Stimulated activated CD4-positive, alpha-beta T cell treated with anti-CD3 and anti-CD28 coated beads, TNF-alpha, amount 100 ng/mL, for 24 hours (primary cell): ENCODE measurements around the gene RNF181.
"Not testable (repeated sequence)": the region's sequence is repeated elsewhere in the genome, so short reads cannot be mapped to it uniquely, and the experiment has no call there.

Experiments used
- DNase-seq, 3 experiments: peaks; one replicate each; pipeline ENCODE4 v3.0.0-alpha.2; 2020; ENCODE audit warnings: low read depth in 3 of 3

RNF181 gene, protein sequence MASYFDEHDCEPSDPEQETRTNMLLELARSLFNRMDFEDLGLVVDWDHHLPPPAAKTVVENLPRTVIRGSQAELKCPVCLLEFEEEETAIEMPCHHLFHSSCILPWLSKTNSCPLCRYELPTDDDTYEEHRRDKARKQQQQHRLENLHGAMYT

DNA sequence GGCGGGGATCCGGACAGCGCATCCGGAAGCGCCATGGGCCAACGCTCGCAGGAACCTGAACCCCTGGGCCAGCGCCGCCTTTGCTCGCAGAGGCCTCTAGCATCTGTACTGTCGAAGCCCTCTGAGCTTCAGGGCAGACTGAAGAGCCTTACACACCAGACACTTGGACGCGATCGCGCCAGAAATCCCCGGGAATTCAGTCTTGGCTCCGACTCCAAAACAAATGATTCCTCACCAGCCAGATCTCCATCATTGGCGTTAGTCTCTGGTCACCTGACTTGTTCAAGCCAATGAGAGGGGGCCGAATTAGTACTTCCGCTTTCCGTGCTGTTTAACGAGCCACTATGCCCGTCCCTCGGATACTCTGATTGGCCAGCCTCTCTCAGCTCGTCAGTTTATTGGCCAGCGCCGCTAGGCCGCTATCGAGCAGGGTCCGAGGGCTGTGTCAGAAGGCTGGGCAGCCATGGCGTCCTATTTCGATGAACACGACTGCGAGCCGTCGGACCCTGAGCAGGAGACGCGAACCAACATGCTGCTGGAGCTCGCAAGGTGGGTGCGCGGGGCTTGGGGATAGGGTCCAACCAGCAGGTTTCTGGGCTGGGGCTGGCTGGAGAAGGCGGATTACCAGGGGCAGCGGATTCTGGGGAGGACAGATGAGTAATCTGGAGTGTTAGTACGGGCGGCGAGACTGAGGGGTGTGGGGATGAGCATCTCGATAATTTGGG is at the start of gene RNF181:
RNF181 (plus strand) TSS at position 445 of the 725 bp plus-strand sequence; CDS start at position 464, 19 bp downstream.
- peak; percentile 78 to 86 (median 84) for DNase-seq

GRCh38 chr2:85545780-85546240 is 49.7 kb upstream of the RNF181 start:
- no peak for DNase-seq

GRCh38 chr2:85547089-85547858 is 48.3 kb upstream of the RNF181 start:
- DNase-seq = no peak

DNA sequence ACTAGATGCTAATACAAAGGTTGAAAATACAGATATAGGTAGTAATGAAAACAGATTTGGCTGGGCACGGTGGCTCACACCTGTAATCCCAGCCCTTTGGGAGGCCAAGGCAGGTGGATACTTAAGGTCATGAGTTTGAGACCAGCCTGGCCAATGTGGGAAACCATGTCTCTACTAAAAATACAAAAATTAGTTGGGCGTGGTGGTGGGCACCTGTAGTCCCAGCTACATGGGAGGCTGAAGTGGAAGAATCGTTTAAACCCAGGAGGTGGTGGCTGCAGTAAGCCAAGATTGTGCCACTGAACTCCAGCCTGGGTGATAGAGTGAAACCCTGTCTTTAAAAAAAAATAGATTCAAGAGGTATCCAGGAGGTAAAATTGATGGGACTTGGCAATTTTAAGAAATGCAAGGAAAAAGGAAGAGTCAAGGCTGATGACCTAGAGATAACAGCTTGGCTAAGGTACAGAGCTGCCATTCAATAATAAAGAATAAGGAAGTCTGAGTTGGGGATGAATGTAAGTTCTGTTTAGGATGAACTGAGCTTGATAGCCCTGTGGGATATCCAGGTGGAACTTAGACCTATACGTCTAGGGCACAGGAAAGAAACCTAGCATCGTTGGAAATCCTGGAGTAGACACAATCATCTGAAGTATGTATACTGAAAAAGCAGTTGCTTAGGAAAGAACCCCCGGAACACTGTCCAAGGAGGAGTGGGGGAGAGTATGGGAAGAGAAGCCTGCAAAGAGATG is 47.5 kb upstream of the RNF181 start:
- DNase-seq = no peak

DNA sequence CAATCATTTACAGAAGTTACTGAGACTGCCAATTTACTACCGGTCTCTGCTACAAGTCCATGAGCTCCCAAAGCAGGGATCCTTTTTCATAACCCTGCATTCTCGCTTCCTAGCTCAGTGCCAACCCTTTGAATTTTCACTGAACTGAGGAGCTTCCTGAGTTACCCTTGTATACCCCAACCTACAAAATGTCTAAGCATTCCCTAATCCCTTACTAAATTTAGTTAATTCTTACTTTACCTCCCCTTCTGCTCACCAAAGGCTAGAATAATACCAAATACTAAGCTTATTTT is 47.0 kb upstream of the RNF181 start:
- DNase-seq = no peak

DNA sequence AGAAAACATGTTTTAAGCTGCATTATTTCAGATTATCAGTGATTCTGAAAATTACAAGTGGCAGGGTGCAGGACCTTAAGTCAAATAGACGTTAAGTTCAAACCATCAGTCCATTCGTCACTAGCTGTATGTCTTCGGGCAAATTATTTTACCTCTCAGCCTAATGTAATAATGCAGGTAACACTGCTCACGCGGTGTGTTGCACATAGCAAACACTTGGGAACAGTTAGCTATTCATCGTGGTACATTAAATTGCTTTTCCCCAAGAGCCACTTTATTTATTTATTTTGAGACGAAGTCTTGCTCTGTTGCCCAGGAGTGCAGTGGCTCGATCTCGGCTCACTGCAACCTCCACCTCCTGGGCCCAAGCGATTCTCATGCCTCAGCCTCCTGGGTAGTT is 46.5 kb upstream of the RNF181 start:
- no peak for DNase-seq

DNA sequence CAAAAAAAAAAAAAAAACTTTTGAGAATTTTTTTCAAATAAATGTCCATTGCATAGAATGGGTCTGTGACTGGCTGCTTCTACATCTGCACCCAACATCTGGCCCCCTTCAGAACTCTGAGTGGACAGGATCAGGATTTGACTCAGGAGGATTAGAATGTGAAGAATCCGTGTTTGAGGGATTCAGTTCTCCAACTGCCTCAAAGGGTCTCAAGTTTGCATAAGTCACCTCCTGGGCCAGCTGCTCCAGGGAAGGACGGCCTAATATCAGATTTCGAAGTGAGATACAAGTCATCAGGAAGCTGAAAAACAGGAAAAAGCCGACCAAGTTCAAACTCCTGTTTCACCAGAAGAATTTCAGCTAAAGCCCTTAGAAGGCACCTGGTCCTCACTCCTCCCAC is 45.7 kb upstream of the RNF181 start:
- no peak for DNase-seq

- DNase-seq = no peak
These were observed 45.1 kb upstream of the RNF181 start for GRCh38 chr2:85550486-85550885.

GRCh38 chr2:85551698-85552678 is 43.6 kb upstream of the RNF181 start:
- peak; percentile 75 to 83 (median 83) for DNase-seq

DNA sequence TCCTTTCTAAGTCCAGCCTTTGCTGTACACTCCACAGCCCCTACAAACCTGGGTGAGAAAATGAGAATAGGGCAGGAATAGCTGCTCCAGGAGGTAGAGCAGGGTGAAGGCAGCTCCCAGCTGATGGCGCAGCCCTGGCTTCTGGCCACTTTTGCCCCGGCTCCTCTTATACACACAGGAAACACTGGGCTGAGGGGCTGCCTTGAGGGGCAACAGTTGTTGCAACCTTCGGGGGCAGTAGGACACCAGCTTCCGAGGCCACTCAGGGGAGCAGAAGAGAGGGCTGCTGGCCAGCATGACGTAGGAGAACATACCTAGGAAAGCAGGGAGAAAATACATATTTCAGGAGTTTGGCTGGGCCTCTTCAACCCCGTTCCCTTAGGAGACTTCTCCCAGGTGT is 42.4 kb upstream of the RNF181 start:
- DNase-seq = no peak

- no peak for DNase-seq
These were observed 40.4 kb upstream of the RNF181 start for GRCh38 chr2:85554980-85555612.

DNA sequence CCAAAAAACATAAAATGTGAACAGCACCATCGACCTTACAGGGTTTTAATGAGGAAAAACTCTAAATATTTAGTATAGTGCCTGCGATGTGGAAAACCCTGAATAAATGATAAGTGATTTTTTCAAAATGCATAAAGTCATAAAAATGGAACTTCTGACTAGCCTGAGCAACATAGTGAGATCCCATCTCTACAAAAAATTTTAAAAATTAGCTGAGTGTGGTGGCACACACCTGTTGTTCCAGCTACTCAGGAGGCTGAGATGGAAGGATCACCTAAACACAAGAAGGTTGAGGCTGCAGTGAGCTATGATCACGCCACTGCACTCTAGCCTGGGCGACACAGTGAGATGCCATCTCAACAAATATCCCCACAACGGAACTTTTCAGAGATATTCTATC is 38.4 kb upstream of the RNF181 start:
- no peak for DNase-seq

DNA sequence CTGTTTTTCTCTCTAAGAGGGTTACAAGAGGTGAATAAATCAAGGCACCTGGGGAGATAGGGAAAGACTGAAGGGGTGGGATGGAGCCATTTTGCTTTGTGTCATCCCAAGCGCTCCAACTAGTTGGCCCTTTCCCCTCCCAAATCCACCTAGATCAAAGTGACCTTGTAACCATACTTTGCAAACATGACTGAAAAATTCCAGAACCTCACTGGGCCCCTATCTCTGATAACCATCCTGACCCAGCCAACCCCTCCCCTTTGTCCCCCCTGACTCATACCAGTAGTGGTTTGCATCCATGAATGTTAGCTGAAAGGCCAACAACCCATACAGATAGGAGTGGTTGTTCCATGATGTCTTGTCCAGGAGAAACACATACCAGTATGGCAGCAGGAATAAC is 37.4 kb upstream of the RNF181 start:
- no peak for DNase-seq

DNA sequence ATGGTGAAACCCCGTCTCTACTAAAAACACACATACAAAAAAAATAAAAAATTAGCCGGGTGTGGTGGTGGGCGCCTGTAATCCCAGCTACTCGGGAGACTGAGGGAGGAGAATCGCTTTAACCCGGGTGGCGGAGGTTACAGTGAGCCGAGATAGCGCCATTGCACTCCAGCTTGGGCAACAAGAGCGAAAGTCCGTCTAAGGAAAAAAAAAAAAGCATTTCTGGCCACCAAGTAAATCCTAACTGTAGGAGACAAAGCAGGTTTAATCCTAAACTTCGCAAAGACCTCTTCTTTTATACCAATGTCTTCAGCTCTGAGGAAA is 35.2 kb upstream of the RNF181 start:
- DNase-seq = not testable (repeated sequence)

DNA sequence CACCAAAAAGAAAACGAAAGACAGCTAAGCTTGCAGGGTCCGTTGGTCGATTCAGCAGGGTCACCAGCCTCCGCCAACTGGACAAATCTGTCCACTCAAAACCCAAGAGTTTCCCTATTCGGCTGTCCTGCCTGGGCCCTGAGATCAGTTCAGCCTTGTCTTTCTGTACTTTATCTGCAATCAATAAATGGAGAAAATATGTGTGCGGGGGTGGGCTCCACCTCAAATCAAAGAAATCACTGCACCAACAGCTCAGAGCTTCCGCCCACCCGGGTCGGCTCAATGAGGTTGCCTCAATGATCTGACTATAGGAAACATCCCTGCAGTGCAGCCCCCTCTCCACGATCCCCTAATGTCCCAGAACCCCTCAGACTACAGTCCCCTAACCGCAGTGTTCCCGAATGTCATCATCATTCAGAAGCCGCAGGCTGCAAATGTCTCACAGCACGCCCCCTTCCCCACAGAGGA is 34.7 kb upstream of the RNF181 start:
- no peak for DNase-seq

DNA sequence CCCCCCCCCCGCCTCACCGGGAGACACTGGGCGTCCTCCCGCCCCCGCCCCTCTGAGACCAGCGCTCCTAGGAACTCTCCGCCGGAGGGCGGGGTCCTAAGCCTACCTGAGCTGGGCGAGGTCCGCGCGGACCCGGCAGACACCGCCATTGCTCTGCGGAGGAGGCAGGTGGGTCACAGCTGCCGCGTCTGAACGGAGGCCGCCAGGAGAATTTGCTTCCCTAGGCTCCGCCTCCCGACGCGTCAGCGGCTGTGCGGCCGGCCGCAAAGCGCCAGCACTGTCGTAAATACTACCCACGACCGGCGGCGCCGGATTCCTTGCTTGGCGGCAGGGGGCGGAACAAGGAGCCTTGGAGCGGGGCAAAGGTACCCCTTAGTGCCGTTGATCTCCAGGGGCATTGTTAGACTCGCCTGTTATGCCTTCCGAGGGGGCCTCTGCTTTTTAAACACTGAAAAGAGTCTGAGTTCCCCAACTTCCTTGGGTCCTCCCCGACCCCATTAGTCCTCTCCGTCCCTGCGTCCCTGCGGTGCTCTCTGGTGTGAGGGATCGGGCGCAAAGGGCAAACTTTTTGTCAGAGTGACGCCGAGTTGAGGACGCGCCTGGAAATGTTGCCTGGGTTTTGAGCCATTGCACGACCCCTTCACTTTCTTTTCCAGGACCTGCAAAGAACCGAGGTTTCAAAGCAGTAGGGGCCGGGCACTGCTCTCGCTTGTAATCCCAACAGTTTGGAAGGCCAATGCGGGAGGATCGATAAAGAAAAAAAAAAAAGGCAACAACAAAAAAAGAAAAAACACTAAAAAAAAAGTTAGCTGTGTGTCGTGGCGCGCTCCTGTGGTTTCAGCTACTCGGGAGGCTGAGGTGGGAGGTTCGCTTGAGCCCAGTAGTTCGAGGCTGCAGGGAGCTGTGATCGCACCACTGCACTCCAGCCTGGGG is 34.0 kb upstream of the RNF181 start, which contains the start of gene GGCX:
GGCX (minus strand) TSS at position 214 of the 933 bp plus-strand sequence; CDS start at position 149, 65 bp downstream.
- DNase-seq = peak; percentile 89 to 94 (median 92)

DNA sequence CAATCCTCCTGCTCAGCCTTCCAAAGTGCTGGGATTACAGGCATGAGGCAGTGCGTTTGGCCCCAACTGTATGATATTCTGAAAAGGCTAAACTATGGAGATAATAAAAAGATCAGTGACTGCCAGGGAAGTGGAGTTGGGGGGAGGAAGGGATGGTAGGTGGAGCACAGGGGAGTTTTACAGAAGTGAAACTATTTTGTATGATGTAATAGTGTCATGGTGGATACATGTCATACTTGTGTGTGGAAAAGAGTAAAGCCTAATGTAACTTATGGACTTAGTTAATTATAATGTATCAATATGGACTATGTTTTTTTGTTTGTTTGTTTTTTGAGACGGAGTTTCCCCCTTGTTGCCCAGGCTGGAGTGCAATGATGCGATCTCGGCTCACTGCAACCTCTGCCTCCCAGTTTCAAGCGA is 31.4 kb upstream of the RNF181 start:
- no peak for DNase-seq

GRCh38 chr2:85566265-85566664 is 29.3 kb upstream of the RNF181 start:
- no peak for DNase-seq

DNA sequence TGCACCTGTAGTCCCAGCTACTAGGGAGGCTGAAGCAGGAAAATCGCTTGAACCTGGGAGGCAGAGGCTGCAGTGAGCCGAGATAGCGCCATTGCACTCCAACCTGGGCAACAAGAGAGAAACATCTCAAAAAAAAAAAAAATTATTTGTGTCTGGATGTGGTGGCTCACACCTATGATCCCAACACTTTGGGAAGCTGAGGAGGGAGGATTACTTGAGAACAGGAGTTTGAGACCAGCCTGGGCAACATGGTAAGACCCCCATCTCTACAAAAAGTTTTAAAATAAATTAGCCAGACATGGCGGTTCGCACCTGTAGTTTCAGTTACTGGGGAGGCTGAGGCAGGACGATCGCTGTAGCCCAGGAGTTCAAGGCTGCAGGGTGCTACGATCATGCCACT is 19.8 kb upstream of the RNF181 start:
- DNase-seq = no peak
